ENCODE results near the gene ELL.

- TF ChIP-seq CTCF (IDR thresholded peaks at IDR 0.05): peak in 1 of 4 experiments; percentile 17
- TF ChIP-seq POLR2AphosphoS5 (IDR thresholded peaks at IDR 0.05): peak in 2 of 4 donors; percentile 5 to 19
- no peak for TF ChIP-seq POLR2A (IDR thresholded peaks at IDR 0.05)
Observed at GRCh38 chr19:18401580-18402112, 120.2 kb downstream of the ELL start.

Measured in sigmoid colon (tissue), 4 donors.